ENCODE data around the gene BEND5. TPM values are rescaled to one million over a fixed set of nuclear protein-coding genes. Genes with fewer than 3 reads are reported as not detected.

Gene BEND5
- total and polyA plus RNA-seq, 2 of the 4 experiments (the other 2 are of a cell fraction) = 1.1 to 1.3 TPM

DNA sequence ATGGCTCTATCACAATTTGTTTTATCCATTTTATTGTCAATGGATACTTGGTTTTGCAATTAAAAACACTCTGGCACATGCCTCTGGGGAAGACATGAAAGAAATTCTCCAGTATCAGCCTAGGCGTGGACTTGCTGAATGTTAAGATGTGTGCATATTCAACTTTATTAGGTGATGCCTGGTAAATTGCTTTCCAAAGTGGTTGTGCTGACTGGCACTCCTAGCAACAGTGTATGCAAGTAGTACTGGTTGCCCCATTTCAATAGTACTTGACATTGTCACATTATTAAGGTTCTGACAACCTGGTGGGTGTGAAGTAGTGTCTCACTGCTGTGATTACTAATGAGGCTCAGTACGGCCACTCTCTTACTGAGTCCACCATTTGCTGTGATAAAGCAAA is 48.1 kb downstream of the BEND5 start:
- dilution Hi-C loops (cut with HindIII; ENCODE audit: low sequenced_read_pairs, unreplicated experiment) (no loop called here), intact Hi-C loops (cut with micrococcal nuclease) (no loop called here), in situ Hi-C loops (cut with MboI; ENCODE audit: low sequenced_read_pairs) (no loop called here)
- Histone ChIP-seq H3K23ac (ENCODE audit: low read depth, low read length) (no peak overlapping the region), H3K4me1 (ENCODE audit: control insufficient read depth, insufficient read depth, low read length) (no peaks in the 10 kb centered on the region), H3K4me2 (ENCODE audit: low read depth, low read length) (no peak overlapping the region), H2BK120ac (ENCODE audit: low read depth, low read length) (no peak overlapping the region), H3K18ac (ENCODE audit: low read depth, low read length) (no peak overlapping the region), H3K79me1 (ENCODE audit: low read depth in 1 of 2, low read length in 2 of 2) (no peaks in the 10 kb centered on the region), H3K9me1 (ENCODE audit: insufficient read depth, low read length) (no peaks in the 10 kb centered on the region), H2AK5ac (ENCODE audit: low read depth, low read length) (no peak overlapping the region), H4K5ac (ENCODE audit: low read depth, low read length) (no peak overlapping the region), H4K20me1 (ENCODE audit: insufficient read depth, low read length) (no peaks in the 10 kb centered on the region), H2AFZ (replicated peaks; ENCODE audit: low read length, poor library complexity) (no peak overlapping the region), H3K27ac (ENCODE audit: insufficient read depth, low read length) (no peak overlapping the region), H3K4ac (ENCODE audit: low read depth, low read length) (no peak overlapping the region), H2BK5ac (ENCODE audit: low read depth, low read length, poor library complexity, severe bottlenecking) (no peak overlapping the region), H2BK20ac (ENCODE audit: low read depth, low read length) (no peak overlapping the region), H3K27me3 (ENCODE audit: control insufficient read depth, insufficient read depth, low read length) (no peaks in the 10 kb centered on the region), H2BK15ac (ENCODE audit: low read depth, low read length) (no peak overlapping the region), H3K9me3 (ENCODE audit: control insufficient read depth, insufficient read depth, low read length) (no peaks in the 10 kb centered on the region), H4K8ac (ENCODE audit: low read depth in 2 of 2, low read length in 2 of 2) (no peak overlapping the region), H3K14ac (replicated peaks; ENCODE audit: low read depth, low read length) (no peak overlapping the region), H3K9ac (ENCODE audit: low read depth, low read length) (no peak overlapping the region), H3K36me3 (ENCODE audit: control insufficient read depth, insufficient read depth, low read length) (no peaks in the 10 kb centered on the region; the same call in 1 of the 2 replicates), H4K91ac (ENCODE audit: insufficient read depth, low read depth, low read length) (no peak overlapping the region), H3K4me3 (ENCODE audit: insufficient read depth, low read depth, low read length) (no peak overlapping the region), H3K56ac (ENCODE audit: extremely low read depth, insufficient read depth, low read length) (no peak overlapping the region), H2AK9ac (replicated peaks; ENCODE audit: low read depth, low read length, poor library complexity) (no peak overlapping the region)
- no peak for DNase-seq
- BruUV-seq (replicated peaks) = no TSS peak
- ChIA-PET CTCF (no interaction called here), POLR2A (ENCODE audit: unreplicated experiment) (no interaction called here)
- WGBS, 2 experiments (ENCODE audit: extremely low coverage in 2 of 2, insufficient read length in 1 of 2) = no CpG with 5 or more reads among the region's 2 CpGs
- ATAC-seq (ENCODE audit: low read depth) = no peak
- no peak for TF ChIP-seq ELK1 (IDR thresholded peaks at IDR 0.05; ENCODE audit: borderline replicate concordance, low read depth, low read length)
- TF ChIP-seq MAZ (IDR thresholded peaks at IDR 0.05; ENCODE audit: borderline replicate concordance, low read depth, low read length) = no peak
- TF ChIP-seq CHD1 (IDR thresholded peaks at IDR 0.05; ENCODE audit: low read depth, low read length) = no peak
- TF ChIP-seq MAFK (IDR thresholded peaks at IDR 0.05; ENCODE audit: low read depth, low read length) = no peak
